HL-60 (cell line): ENCODE data around the gene PTPRO.

Experiments used
- CTCF ChIP-seq: IDR thresholded peaks from one replicate; pipeline ENCODE4 v1.5.1; 2011; ENCODE audit warnings: low read length, control low read depth, inconsistent platforms; ENCODE audit not compliant: insufficient read depth
- POLR2AphosphoS5 ChIP-seq: IDR thresholded peaks from 2 replicates; pipeline ENCODE4 v1.6.1; 2012; ENCODE audit warnings: low read depth
- REST ChIP-seq: IDR thresholded peaks from 2 replicates; pipeline ENCODE4 v1.6.1; 2012; ENCODE audit warnings: low read depth; ENCODE audit not compliant: insufficient replicate concordance

GRCh38 chr12:15546102-15546701 lies 223.9 kb downstream of the PTPRO start:
- TF ChIP-seq POLR2AphosphoS5 (no peak), REST (no peak), CTCF (no peak)
